H1 (cell line): ENCODE results near the gene METRNL. TPM values are rescaled to one million over a fixed set of nuclear protein-coding genes. Genes with fewer than 3 reads are reported as not detected.

ENCODE experiments used
- BACH1 ChIP-seq: IDR thresholded peaks from 2 replicates; pipeline ENCODE4 v1.6.1; 2012; ENCODE audit warnings: low read length, improper control_type of control experiment
- HDAC6 ChIP-seq: IDR thresholded peaks from one replicate; pipeline ENCODE4 v1.7.1; 2012; ENCODE audit warnings: low read depth, mild to moderate bottlenecking, inconsistent platforms, low read length, moderate library complexity
- NRF1 ChIP-seq: IDR thresholded peaks from 2 replicates; pipeline ENCODE4 v1.6.1; 2011; ENCODE audit warnings: mild to moderate bottlenecking, low read depth, low read length, improper control_type of control experiment
- polyA plus RNA-seq, 7 experiments: library from polyadenylated mRNA; depleted of rRNA in 3 of 7; stranded (reverse) in 5 of 7; unstranded in 2 of 7; fragments of >200 nt in 5 of 7; fragments of 200-250 nt in 2 of 7; gene quantifications; 1 replicate in 5 of 7; 2 replicates in 1 of 7; 4 replicates in 1 of 7; pipeline versions ENCODE4 v1.2.1 to v1.2.3, GENCODE V29; 2011 to 2013; ENCODE audit warnings: missing spikeins in 2 of 7, mixed read lengths in 2 of 7
- total RNA-seq: library from RNA; stranded (reverse); fragmentation: NEBNext Ultra II Directional; extraction: Animal tissue kit (Norgen Biotek cat#: 25700); gene quantifications from 2 replicates; pipeline ENCODE4 v1.2.1, GENCODE V29; 2021
- TF ChIP-seq, protein P1 (sequence below), 3 experiments: IDR thresholded peaks; 1 replicate in 2 of 3; 2 replicates in 1 of 3; pipeline versions ENCODE4 v1.5.1 to v1.6.1; 2011; ENCODE audit warnings: low read length in 3 of 3, mild to moderate bottlenecking in 3 of 3, inconsistent platforms in 2 of 3, low read depth in 1 of 3, moderate library complexity in 1 of 3; ENCODE audit not compliant: insufficient read depth in 1 of 3; ENCODE audit errors: control extremely low read depth in 1 of 3
- TF ChIP-seq, protein P2 (sequence below): IDR thresholded peaks from 2 replicates; pipeline ENCODE4 v1.6.1; 2012; ENCODE audit warnings: inconsistent platforms
- TF ChIP-seq, protein P3 (sequence below): fragments of 300-600 bp; sonication (generic); IDR thresholded peaks from 2 replicates; pipeline ENCODE4 v1.7.1; 2012; ENCODE audit warnings: low read length, moderate library complexity, mild to moderate bottlenecking, inconsistent platforms; ENCODE audit not compliant: insufficient replicate concordance

Gene METRNL
- total and polyA plus RNA-seq, 2 of the 8 experiments (the other 6 are each of a cell fraction or from before 2014, with no cell fraction given) = 13.9 to 14.2 TPM

DNA sequence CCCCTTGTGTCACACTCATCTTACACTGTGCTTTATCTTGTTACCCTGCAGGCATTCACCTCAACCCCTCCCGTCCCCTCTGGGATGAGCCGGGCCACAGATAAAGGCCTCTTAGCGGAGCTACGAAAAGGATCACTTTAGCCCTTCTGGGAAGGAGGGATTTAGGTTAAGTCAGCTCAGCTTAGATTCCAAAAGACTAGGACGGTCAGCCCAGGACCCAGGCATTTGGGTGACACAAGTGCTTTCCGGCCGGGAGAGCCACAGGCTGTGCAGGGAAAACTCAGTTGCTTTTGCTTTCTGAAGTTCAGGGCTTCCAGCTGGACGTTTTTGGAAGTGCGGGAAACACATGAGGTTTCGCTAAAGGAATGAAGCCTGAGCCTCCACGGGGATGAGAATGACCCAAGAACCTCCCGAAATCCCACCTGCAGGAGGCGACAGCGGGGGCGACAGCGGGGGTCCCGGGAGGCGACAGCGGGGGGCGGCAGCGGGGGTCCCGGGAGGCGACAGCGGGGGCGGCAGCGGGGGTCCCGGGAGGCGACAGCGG is 11.6 kb upstream of the METRNL start (continued):
- TF ChIP-seq BACH1 (no peak), NRF1 (no peak), HDAC6 (no peak)
- TF ChIP-seq, protein P1, sequence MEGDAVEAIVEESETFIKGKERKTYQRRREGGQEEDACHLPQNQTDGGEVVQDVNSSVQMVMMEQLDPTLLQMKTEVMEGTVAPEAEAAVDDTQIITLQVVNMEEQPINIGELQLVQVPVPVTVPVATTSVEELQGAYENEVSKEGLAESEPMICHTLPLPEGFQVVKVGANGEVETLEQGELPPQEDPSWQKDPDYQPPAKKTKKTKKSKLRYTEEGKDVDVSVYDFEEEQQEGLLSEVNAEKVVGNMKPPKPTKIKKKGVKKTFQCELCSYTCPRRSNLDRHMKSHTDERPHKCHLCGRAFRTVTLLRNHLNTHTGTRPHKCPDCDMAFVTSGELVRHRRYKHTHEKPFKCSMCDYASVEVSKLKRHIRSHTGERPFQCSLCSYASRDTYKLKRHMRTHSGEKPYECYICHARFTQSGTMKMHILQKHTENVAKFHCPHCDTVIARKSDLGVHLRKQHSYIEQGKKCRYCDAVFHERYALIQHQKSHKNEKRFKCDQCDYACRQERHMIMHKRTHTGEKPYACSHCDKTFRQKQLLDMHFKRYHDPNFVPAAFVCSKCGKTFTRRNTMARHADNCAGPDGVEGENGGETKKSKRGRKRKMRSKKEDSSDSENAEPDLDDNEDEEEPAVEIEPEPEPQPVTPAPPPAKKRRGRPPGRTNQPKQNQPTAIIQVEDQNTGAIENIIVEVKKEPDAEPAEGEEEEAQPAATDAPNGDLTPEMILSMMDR (IDR thresholded peaks at IDR 0.05; ENCODE audit: control extremely low read depth in 1 of 3, insufficient read depth in 1 of 3, low read depth in 1 of 3, low read length in 3 of 3) = no peak
- TF ChIP-seq, protein P2, sequence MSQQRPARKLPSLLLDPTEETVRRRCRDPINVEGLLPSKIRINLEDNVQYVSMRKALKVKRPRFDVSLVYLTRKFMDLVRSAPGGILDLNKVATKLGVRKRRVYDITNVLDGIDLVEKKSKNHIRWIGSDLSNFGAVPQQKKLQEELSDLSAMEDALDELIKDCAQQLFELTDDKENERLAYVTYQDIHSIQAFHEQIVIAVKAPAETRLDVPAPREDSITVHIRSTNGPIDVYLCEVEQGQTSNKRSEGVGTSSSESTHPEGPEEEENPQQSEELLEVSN = no peak
- TF ChIP-seq, protein P3, sequence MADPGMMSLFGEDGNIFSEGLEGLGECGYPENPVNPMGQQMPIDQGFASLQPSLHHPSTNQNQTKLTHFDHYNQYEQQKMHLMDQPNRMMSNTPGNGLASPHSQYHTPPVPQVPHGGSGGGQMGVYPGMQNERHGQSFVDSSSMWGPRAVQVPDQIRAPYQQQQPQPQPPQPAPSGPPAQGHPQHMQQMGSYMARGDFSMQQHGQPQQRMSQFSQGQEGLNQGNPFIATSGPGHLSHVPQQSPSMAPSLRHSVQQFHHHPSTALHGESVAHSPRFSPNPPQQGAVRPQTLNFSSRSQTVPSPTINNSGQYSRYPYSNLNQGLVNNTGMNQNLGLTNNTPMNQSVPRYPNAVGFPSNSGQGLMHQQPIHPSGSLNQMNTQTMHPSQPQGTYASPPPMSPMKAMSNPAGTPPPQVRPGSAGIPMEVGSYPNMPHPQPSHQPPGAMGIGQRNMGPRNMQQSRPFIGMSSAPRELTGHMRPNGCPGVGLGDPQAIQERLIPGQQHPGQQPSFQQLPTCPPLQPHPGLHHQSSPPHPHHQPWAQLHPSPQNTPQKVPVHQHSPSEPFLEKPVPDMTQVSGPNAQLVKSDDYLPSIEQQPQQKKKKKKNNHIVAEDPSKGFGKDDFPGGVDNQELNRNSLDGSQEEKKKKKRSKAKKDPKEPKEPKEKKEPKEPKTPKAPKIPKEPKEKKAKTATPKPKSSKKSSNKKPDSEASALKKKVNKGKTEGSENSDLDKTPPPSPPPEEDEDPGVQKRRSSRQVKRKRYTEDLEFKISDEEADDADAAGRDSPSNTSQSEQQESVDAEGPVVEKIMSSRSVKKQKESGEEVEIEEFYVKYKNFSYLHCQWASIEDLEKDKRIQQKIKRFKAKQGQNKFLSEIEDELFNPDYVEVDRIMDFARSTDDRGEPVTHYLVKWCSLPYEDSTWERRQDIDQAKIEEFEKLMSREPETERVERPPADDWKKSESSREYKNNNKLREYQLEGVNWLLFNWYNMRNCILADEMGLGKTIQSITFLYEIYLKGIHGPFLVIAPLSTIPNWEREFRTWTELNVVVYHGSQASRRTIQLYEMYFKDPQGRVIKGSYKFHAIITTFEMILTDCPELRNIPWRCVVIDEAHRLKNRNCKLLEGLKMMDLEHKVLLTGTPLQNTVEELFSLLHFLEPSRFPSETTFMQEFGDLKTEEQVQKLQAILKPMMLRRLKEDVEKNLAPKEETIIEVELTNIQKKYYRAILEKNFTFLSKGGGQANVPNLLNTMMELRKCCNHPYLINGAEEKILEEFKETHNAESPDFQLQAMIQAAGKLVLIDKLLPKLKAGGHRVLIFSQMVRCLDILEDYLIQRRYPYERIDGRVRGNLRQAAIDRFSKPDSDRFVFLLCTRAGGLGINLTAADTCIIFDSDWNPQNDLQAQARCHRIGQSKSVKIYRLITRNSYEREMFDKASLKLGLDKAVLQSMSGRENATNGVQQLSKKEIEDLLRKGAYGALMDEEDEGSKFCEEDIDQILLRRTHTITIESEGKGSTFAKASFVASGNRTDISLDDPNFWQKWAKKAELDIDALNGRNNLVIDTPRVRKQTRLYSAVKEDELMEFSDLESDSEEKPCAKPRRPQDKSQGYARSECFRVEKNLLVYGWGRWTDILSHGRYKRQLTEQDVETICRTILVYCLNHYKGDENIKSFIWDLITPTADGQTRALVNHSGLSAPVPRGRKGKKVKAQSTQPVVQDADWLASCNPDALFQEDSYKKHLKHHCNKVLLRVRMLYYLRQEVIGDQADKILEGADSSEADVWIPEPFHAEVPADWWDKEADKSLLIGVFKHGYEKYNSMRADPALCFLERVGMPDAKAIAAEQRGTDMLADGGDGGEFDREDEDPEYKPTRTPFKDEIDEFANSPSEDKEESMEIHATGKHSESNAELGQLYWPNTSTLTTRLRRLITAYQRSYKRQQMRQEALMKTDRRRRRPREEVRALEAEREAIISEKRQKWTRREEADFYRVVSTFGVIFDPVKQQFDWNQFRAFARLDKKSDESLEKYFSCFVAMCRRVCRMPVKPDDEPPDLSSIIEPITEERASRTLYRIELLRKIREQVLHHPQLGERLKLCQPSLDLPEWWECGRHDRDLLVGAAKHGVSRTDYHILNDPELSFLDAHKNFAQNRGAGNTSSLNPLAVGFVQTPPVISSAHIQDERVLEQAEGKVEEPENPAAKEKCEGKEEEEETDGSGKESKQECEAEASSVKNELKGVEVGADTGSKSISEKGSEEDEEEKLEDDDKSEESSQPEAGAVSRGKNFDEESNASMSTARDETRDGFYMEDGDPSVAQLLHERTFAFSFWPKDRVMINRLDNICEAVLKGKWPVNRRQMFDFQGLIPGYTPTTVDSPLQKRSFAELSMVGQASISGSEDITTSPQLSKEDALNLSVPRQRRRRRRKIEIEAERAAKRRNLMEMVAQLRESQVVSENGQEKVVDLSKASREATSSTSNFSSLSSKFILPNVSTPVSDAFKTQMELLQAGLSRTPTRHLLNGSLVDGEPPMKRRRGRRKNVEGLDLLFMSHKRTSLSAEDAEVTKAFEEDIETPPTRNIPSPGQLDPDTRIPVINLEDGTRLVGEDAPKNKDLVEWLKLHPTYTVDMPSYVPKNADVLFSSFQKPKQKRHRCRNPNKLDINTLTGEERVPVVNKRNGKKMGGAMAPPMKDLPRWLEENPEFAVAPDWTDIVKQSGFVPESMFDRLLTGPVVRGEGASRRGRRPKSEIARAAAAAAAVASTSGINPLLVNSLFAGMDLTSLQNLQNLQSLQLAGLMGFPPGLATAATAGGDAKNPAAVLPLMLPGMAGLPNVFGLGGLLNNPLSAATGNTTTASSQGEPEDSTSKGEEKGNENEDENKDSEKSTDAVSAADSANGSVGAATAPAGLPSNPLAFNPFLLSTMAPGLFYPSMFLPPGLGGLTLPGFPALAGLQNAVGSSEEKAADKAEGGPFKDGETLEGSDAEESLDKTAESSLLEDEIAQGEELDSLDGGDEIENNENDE = no peak
